Calu3 (cell line): ENCODE data around the gene SYTL2. TPM values are rescaled to one million over a fixed set of nuclear protein-coding genes. Genes with fewer than 3 reads are reported as not detected.

Source experiments
- BruUV-seq: library from RNA; stranded (reverse); fragments of 400-500 nt; replicated peaks from 2 replicates; lab custom pipeline; 2021; lab: Mats Ljungman, UMichigan
- CTCF ChIA-PET: fragments of 300-600 bp; sonication (Branson Sonifier 250); formaldehyde crosslinking; loops from one replicate; lab custom pipeline; 2022; ENCODE audit warnings: antibody characterized with exemption; lab: Charles Lee
- DNase-seq: peaks from one replicate; pipeline ENCODE4 v3.0.0; 2022
- H3K27ac Mint-ChIP-seq: one replicate; pipeline ENCODE4 v1.8.0; 2022; ENCODE audit warnings: mixed read lengths; ENCODE audit not compliant: unreplicated experiment
- H3K27me3 Mint-ChIP-seq: one replicate; pipeline ENCODE4 v1.8.0; 2022; ENCODE audit warnings: mixed read lengths; ENCODE audit not compliant: unreplicated experiment
- H3K36me3 Mint-ChIP-seq: one replicate; pipeline ENCODE4 v1.8.0; 2022; ENCODE audit warnings: mild to moderate bottlenecking, moderate library complexity, mixed read lengths; ENCODE audit not compliant: insufficient read depth, unreplicated experiment
- H3K4me1 Mint-ChIP-seq: one replicate; pipeline ENCODE4 v1.8.0; 2022; ENCODE audit warnings: mild to moderate bottlenecking, low read depth, mixed read lengths; ENCODE audit not compliant: unreplicated experiment
- H3K4me3 Mint-ChIP-seq: one replicate; pipeline ENCODE4 v1.8.0; 2022; ENCODE audit warnings: mild to moderate bottlenecking, low read depth, moderate library complexity, mixed read lengths; ENCODE audit not compliant: unreplicated experiment
- H3K9me3 Mint-ChIP-seq: one replicate; pipeline ENCODE4 v1.8.0; 2022; ENCODE audit warnings: low read depth, mixed read lengths; ENCODE audit not compliant: unreplicated experiment
- intact Hi-C: fragments of 100-400 bp; cut with micrococcal nuclease; formaldehyde crosslinking; loops from one replicate; pipeline ENCODE4 v1.10.0; 2022; ENCODE audit not compliant: unreplicated experiment
- total RNA-seq: library from RNA; stranded (reverse); gene quantifications from 2 replicates; pipeline ENCODE4 v1.2.3, GENCODE V29; 2022
- TF ChIP-seq, protein P1 (sequence below): fragments of 200-600 bp; IDR thresholded peaks from one replicate; pipeline ENCODE4 v1.8.0; 2022; ENCODE audit warnings: antibody characterized with exemption; ENCODE audit not compliant: unreplicated experiment

The SYTL2 gene
- total RNA-seq, 1 experiment from 2014 or later = 10.6 TPM

DNA sequence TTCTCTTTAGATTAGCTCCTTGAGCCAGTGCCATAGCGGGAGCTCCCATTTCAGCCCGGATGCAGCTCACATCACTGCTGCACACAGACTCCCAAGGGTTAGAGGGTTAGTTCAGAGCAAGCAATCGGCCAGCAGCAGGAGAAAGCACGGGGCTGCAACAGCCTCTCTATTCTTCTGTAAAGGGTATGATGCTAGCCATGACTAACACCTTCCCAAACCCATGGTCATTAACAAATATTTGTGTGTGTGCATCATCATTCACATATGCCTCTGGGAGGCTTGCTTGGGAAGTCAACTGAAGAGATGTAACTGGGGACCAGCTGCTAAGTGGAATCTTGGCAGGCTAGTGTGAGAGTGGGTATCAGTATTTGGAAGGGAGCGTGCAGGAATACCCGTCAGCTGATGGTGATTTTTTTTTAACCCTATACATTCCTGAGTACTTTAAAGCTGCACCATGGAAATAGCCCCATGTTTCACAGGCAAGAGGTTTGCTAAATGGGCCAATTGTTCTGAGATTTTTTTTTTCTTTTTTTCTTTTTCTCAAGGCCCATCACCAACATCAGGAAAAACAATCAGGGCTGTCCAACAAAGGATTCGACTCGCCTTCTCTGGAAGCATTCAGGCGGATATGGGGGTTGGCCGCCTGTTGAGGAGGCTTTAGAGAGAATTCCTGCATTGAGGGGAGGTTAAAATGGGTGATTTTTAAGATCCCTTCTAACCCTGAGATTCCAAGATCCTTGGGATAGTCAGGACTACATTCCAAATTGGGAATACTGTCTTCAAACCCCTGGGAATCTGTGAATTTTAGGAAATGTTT, 91.7 kb downstream of the SYTL2 start:
- CTCF ChIA-PET = interaction anchor here (0.6 to 0.9 kb wide), 2 partner anchors 9 to 395 kb away, joined by 3 to 8 read pairs; no protein-coding TSS in a partner anchor
- TF ChIP-seq, protein P1, sequence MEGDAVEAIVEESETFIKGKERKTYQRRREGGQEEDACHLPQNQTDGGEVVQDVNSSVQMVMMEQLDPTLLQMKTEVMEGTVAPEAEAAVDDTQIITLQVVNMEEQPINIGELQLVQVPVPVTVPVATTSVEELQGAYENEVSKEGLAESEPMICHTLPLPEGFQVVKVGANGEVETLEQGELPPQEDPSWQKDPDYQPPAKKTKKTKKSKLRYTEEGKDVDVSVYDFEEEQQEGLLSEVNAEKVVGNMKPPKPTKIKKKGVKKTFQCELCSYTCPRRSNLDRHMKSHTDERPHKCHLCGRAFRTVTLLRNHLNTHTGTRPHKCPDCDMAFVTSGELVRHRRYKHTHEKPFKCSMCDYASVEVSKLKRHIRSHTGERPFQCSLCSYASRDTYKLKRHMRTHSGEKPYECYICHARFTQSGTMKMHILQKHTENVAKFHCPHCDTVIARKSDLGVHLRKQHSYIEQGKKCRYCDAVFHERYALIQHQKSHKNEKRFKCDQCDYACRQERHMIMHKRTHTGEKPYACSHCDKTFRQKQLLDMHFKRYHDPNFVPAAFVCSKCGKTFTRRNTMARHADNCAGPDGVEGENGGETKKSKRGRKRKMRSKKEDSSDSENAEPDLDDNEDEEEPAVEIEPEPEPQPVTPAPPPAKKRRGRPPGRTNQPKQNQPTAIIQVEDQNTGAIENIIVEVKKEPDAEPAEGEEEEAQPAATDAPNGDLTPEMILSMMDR = no peak
- Mint-ChIP-seq H3K4me3 (no peak overlapping the region), H3K27me3 (no peaks in the 10 kb centered on the region), H3K27ac (no peak overlapping the region), H3K4me1 (peaks cover 21% of the 10 kb centered on the region), H3K9me3 (no peaks in the 10 kb centered on the region), H3K36me3 (no peaks in the 10 kb centered on the region)
- intact Hi-C loops = no loop called here
- DNase-seq = peak; percentile 17
- no TSS peak for BruUV-seq

DNA sequence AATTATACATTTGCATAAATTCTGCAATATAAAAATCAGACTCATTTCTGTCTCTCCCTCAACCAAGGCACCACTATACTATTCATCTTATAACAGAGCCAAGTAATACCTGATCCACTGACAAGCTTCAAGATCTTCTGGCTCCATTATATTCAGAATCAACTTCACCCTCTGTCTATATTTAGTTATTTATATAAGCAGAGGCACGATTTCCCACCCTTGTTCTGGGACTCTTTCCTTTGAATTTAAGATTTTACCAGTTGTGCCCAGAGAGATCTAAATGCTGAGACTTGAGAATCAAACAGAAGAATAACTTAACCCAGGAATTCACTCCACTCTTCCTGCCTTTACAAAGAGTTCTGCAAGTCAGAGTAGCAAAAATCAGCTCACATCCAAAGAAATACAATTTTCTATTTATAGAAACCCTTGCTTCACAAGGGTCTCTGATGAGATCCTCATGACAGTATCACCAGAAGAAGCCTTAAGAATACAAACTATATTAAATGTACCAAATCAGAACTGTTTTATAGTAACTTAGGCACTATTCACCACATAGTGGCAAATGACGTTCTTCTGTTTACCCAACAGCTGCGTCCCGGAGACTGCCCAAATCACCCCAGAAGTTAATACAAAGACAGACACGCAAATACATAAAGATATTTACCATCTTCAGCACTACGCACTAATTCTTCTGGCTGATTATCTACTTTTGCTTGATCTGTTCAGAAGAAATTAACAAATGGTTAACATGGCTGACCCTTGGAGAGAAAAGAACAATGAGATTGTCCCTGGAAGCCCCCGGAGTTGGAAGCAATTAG, 92.6 kb downstream of the SYTL2 start:
- Mint-ChIP-seq H3K27me3 (no peaks in the 10 kb centered on the region), H3K4me3 (no peak overlapping the region), H3K27ac (no peak overlapping the region), H3K9me3 (no peaks in the 10 kb centered on the region), H3K36me3 (no peaks in the 10 kb centered on the region), H3K4me1 (peaks cover 19% of the 10 kb centered on the region)
- intact Hi-C loops = no loop called here
- BruUV-seq = no TSS peak
- DNase-seq = no peak
- CTCF ChIA-PET = interaction anchor here (0.6 to 0.9 kb wide), 2 partner anchors 8 to 396 kb away, joined by 3 to 8 read pairs; no protein-coding TSS in a partner anchor
- TF ChIP-seq, protein P1 = no peak

DNA sequence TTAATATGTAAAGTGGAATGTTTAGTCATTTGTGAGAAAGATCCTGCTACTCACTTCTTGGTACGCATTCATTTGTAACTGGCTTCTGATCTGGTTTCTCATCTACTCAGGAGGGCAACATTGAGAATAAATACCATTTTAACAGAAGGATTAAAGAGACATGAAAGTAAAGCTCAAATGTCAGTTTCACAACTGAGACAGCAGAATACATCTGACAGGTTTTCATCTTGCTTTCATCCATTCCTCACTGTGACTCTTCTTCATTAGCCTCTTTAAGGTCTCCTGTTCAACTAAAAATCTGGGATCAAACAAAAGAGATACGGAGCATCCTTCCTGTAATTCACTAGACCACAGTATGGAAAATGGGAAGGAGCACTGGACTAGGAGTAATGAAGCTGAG, 93.5 kb downstream of the SYTL2 start:
- no peak overlapping the region for H3K27ac Mint-ChIP-seq
- intact Hi-C loops = no loop called here
- no peaks in the 10 kb centered on the region for H3K27me3 Mint-ChIP-seq
- H3K36me3 Mint-ChIP-seq = no peaks in the 10 kb centered on the region
- no peak for DNase-seq
- no TSS peak for BruUV-seq
- H3K4me1 Mint-ChIP-seq = peaks cover 13% of the 10 kb centered on the region
- CTCF ChIA-PET = no interaction called here
- TF ChIP-seq, protein P1 = no peak
- no peak overlapping the region for H3K4me3 Mint-ChIP-seq
- H3K9me3 Mint-ChIP-seq = no peaks in the 10 kb centered on the region

DNA sequence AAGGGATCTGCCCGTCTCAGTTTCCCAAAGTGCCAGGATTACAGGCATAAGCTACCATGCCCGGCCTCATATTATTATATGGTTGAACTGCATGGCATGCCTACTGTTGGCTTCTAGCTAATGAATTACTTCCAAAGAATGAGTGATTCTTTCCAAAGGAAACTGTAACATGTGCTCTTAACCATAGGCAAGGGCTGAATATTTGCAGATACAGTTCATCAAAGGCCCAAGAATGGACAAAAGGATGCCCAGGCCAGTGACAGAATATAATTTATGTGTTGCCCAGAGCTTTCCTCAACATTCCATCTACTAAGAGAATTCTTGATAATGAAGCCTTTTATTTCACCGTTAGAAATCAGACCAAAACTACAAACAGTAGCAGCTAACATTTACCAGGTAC, 98.0 kb downstream of the SYTL2 start:
- Mint-ChIP-seq H3K27ac (no peak overlapping the region), H3K36me3 (no peaks in the 10 kb centered on the region), H3K9me3 (no peaks in the 10 kb centered on the region), H3K27me3 (no peaks in the 10 kb centered on the region), H3K4me3 (no peak overlapping the region), H3K4me1 (no peaks in the 10 kb centered on the region)
- intact Hi-C loops = no loop called here
- DNase-seq = no peak
- CTCF ChIA-PET = no interaction called here
- no TSS peak for BruUV-seq
- TF ChIP-seq, protein P1 = no peak
